Effector CD8-positive, alpha-beta T cell (primary cell): ENCODE results near the gene GHDC.
"Not testable (repeated sequence)": the region's sequence is repeated elsewhere in the genome, so short reads cannot be mapped to it uniquely, and the experiment has no call there.

Source experiments
- DNase-seq: peaks from one replicate; lab custom pipeline; 2025; lab: John Stamatoyannopoulos, UW

The GHDC gene

GRCh38 chr17:42153919-42154742, 40.2 kb downstream of the GHDC start:
- no peak for DNase-seq

- DNase-seq: no peak
These were observed 47.2 kb downstream of the GHDC start for GRCh38 chr17:42146911-42147607.

- DNase-seq: not testable (repeated sequence)
These were observed 51.2 kb downstream of the GHDC start for GRCh38 chr17:42143138-42143537.

- no peak for DNase-seq
These were observed 51.9 kb downstream of the GHDC start for GRCh38 chr17:42142371-42142896.

GRCh38 chr17:42141382-42141781, 52.9 kb downstream of the GHDC start:
- no peak for DNase-seq

- DNase-seq: not testable (repeated sequence)
These were observed 53.6 kb downstream of the GHDC start for GRCh38 chr17:42140690-42141089.
